Mucosa of descending colon (tissue), 3 donors: Measurements from ENCODE around the gene APOBEC3B. TPM values are rescaled to one million over a fixed set of nuclear protein-coding genes. Genes with fewer than 3 reads are reported as not detected.
"Not testable (repeated sequence)": the region's sequence is repeated elsewhere in the genome, so short reads cannot be mapped to it uniquely, and the experiment has no call there.

Source experiments
- ATAC-seq: fragments of 200-7000 bp; cut with Tn5 transposase; one replicate; pipeline ENCODE4 v1.9.1; 2020; ENCODE audit warnings: mild to moderate bottlenecking, moderate library complexity
- DNase-seq, 3 donors: peaks; one replicate each; pipeline ENCODE4 v3.0.0-alpha.2; 2020
- H3K36me3 ChIP-seq: fragments of 200-600 bp; one replicate; pipeline ENCODE4 v1.8.0; 2021; ENCODE audit warnings: low read depth, mild to moderate bottlenecking
- H3K4me1 ChIP-seq: fragments of 200-600 bp; one replicate; pipeline ENCODE4 v1.8.0; 2021; ENCODE audit warnings: low read depth, mild to moderate bottlenecking
- H3K4me3 ChIP-seq: fragments of 200-600 bp; one replicate; pipeline ENCODE4 v1.8.0; 2021; ENCODE audit warnings: mild to moderate bottlenecking
- H3K9me3 ChIP-seq: fragments of 200-600 bp; one replicate; pipeline ENCODE4 v1.8.0; 2021; ENCODE audit warnings: mild to moderate bottlenecking
- intact Hi-C, 2 donors: fragments of 100-400 bp; cut with DNase I in 1 of 2; cut with micrococcal nuclease in 1 of 2; formaldehyde crosslinking; loops; one replicate each; pipeline versions ENCODE4 v1.11.0 to v1.11.1; 2022; cut with DNase I, micrococcal nuclease
- total RNA-seq, 3 donors: library from RNA; stranded (reverse); fragmentation: NEBNext Ultra II Directional in 2 of 3; extraction: Animal tissue kit (Norgen Biotek cat#: 25700) in 2 of 3; gene quantifications; one replicate each; pipeline versions ENCODE4 v1.2.1 to v1.2.4, GENCODE V29; 2021 to 2023
- TF ChIP-seq, protein P1 (sequence below): fragments of 200-600 bp; IDR thresholded peaks from one replicate; pipeline ENCODE4 v1.8.0; 2022; ENCODE audit warnings: antibody characterized with exemption, mild to moderate bottlenecking
- donor health status: DM: no; HTN: no; CAD: no; lungs with moderate emphysema.
- donor health status: DM: no; HTN: no; CAD: no.
- donor health status: DM: no; HTN: yes; CAD: no.

APOBEC3B gene
- total RNA-seq, 3 donors from 2014 or later: 8.4 to 49.5 (median 23.6) TPM

DNA sequence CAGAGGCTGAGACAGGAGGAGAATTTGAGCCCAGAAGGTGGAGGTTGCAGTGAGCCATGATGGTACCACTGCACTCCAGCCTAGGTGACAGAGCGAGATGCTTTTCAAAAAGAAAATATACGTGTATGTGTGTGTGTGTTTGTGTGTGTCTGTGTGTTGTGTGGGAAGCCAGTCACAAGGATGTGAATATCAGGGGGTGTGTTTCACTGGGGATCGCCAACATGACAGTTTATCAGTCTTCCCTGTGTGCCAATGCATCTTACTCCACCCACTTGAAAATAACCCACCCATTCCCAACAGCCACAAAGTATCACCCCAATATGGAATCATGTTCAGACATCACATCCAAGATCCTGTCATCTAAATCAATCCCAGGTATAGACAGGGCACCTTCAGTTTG lies 10.4 kb upstream of the APOBEC3B start:
- no peaks in the 10 kb centered on the region for H3K4me1 ChIP-seq
- intact Hi-C loops: no loop called here
- H3K9me3 ChIP-seq: no peaks in the 10 kb centered on the region
- TF ChIP-seq, protein P1, sequence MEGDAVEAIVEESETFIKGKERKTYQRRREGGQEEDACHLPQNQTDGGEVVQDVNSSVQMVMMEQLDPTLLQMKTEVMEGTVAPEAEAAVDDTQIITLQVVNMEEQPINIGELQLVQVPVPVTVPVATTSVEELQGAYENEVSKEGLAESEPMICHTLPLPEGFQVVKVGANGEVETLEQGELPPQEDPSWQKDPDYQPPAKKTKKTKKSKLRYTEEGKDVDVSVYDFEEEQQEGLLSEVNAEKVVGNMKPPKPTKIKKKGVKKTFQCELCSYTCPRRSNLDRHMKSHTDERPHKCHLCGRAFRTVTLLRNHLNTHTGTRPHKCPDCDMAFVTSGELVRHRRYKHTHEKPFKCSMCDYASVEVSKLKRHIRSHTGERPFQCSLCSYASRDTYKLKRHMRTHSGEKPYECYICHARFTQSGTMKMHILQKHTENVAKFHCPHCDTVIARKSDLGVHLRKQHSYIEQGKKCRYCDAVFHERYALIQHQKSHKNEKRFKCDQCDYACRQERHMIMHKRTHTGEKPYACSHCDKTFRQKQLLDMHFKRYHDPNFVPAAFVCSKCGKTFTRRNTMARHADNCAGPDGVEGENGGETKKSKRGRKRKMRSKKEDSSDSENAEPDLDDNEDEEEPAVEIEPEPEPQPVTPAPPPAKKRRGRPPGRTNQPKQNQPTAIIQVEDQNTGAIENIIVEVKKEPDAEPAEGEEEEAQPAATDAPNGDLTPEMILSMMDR: no peak
- DNase-seq (no peak), ATAC-seq (no peak)
- H3K4me3 ChIP-seq: no peak overlapping the region
- no peaks in the 10 kb centered on the region for H3K36me3 ChIP-seq

DNA sequence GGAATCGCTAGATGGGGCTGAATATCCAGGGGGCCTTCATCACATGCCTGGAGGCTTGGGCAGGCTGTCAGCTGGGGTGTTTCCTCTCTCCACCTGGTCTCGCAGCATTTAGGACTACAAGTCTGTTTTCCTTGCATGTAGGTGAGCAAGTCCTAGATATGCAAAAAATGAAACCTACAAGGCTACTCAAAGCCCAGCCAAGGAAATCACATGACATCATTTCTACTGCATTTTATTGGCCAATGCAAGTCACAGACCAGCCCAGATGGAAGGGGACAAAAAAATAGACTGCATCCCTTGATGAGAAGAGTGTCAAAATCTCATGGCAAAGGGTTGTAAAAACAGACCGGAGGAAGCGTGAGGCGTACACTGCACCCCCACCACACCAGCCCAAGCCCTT lies 9.6 kb upstream of the APOBEC3B start:
- Histone ChIP-seq H3K36me3 (no peaks in the 10 kb centered on the region), H3K4me1 (no peaks in the 10 kb centered on the region), H3K4me3 (no peak overlapping the region), H3K9me3 (no peaks in the 10 kb centered on the region)
- no peak for ATAC-seq
- DNase-seq: no peak
- TF ChIP-seq, protein P1: no peak
- intact Hi-C loops: no loop called here

DNA sequence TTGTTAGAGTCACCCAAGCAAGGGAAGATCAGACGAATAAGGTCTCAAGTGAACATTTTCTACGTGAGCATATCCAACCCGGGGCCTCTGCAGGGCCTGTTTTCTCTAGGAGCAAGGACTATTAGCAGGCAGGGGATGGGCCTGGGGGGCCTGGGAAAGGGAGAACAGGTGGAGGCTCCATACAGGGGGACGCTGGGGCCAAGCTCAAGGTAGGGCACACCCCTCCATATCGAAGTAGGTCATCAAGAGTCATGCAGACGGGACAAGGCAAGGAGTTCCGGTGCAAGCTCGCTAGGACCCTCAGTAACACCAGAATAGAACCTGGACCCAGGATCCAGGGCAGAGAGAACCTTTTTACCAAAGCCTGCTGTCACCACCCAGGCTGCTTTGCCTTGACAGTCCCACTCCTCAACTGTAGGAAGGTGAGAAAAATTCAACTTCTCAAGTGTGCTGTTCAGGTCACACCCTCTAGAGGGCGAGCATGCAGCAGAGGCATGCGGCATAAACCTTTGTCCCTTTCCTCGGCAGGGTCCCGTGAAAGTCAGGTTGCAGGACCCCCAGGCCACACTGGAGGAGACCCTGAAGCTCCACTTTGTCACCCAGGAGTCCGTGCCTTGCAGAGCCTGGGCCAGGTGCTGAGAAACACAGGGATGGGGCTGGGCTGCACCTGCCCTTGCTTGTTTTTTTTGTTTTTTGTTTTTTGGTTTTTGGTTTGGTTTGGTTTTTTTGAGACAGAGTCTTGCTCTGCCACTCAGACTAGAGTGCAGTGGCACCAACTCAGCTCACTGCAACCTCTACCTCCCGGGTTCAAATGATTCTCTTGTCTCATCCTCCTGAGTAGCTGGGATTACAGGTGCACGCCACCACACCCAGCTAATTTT lies 8.6 kb upstream of the APOBEC3B start:
- Histone ChIP-seq H3K4me3 (no peak overlapping the region), H3K36me3 (no peaks in the 10 kb centered on the region), H3K4me1 (no peaks in the 10 kb centered on the region), H3K9me3 (no peaks in the 10 kb centered on the region)
- TF ChIP-seq, protein P1: peak; percentile 37
- ATAC-seq (peak; percentile 83), DNase-seq (peak in 2 of 3 donors; percentile 41 to 76)
- intact Hi-C loops: no loop called here

DNA sequence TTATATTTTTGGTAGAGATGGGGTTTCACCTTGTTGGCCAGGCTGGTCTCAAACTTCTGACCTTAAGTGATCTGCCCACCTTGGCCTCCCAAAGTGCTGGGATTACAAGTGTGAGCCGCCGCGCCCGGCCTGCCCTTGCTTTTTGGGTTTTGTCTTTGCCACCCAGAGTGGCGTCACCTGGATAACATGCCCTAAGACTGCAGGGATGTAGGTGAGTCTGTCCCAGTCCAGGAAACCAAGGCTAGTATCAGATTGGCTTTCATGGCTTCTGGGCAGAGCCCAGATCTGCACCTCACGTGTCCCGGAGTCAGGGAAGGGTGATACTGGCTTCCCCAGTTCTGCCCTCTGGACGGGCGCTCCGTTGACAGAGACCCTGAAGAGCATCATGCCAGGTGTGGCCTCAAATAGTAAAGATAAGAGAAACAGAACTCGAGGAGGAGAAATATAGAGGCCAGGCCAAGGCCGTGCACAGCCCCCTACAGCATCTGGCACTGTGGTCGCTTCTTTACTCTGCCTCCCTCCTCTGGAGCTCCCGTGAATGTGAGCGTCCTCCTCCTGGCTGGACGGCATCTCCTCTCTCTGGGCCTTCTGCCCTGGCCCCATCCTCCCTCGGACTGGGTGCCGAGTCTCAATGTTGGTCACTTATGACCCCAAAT lies 7.8 kb upstream of the APOBEC3B start:
- H3K4me1 ChIP-seq: no peaks in the 10 kb centered on the region
- intact Hi-C loops: no loop called here
- no peak overlapping the region for H3K4me3 ChIP-seq
- no peaks in the 10 kb centered on the region for H3K9me3 ChIP-seq
- no peaks in the 10 kb centered on the region for H3K36me3 ChIP-seq
- ATAC-seq (no peak), DNase-seq (no peak)
- TF ChIP-seq, protein P1: no peak

DNA sequence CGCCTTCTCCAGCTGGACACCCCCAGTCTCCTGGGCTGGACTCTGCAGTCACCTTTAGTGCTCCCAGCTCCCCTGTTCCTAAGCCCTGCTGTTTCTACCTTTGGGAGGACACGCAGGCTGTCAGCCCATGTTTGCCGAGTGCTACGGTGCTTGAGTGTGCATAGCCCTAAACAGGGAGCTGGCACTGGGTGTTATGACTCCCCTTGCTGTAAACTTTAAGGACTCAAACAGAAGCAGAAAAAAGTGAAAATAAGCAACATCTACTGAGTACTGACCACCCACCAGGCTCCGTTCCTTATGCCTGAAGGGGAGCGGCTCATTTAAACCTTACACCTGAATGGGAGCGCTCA lies 7.3 kb upstream of the APOBEC3B start:
- no peaks in the 10 kb centered on the region for H3K4me1 ChIP-seq
- TF ChIP-seq, protein P1: no peak
- DNase-seq (no peak), ATAC-seq (no peak)
- no peak overlapping the region for H3K4me3 ChIP-seq
- H3K36me3 ChIP-seq: no peaks in the 10 kb centered on the region
- intact Hi-C loops: no loop called here
- H3K9me3 ChIP-seq: no peaks in the 10 kb centered on the region

DNA sequence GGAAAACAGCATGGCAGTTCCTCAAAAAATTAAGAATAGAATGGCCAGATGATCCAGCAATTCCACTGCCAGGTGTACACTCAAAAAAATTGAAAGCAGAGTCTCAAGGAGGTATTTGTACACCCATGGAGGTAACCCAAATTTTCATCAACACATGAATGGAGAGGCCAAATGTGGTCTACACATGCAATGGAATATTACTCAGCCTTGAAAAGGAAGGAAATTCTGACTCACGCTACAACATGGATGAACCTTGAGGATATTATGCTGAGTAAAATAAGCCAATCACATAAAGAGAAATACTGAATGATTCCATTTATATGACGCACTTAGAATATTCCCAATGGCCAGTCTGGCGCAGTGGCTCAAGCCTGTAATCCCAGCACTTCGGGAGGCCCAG lies 4.9 kb upstream of the APOBEC3B start:
- DNase-seq, H3K9me3 ChIP-seq, intact Hi-C loops, H3K4me1 ChIP-seq, H3K36me3 ChIP-seq, ATAC-seq, H3K4me3 ChIP-seq: not testable (repeated sequence)

DNA sequence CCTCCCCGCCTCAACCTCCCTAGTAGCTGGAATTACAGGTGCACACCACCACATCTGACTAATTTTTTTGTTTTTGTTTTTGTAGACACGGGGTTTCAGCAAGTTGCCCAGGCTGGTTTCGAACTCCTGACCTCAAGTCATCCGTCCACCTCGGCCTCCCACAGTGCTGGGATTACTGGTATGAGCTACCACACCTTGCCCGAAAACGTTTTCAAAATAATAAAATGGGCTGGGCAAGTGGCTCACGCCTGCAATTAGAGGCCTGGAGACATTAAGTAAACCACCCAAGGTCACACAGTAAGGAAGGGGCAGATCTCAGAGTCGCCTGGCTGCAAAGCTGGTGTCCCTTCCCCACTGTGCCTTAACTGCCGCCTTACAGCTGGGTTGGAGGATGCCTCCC lies 1.6 kb upstream of the APOBEC3B start:
- ATAC-seq (peak; percentile 29), DNase-seq (peak in 2 of 3 donors; percentile 47 to 70)
- H3K4me1 ChIP-seq, H3K36me3 ChIP-seq, intact Hi-C loops, H3K9me3 ChIP-seq, H3K4me3 ChIP-seq: not testable (repeated sequence)
